Activated effector memory CD4-positive, alpha-beta T cell treated with Interleukin-2 at 50 U/mL for 16 hours (primary cell): Measurements from ENCODE around the gene FAM72C.
"Not testable (repeated sequence)": the region's sequence is repeated elsewhere in the genome, so short reads cannot be mapped to it uniquely, and the experiment has no call there.

ENCODE experiments used
- DNase-seq: peaks from one replicate; pipeline ENCODE4 v3.0.0-alpha.2; 2020

Gene FAM72C

DNA sequence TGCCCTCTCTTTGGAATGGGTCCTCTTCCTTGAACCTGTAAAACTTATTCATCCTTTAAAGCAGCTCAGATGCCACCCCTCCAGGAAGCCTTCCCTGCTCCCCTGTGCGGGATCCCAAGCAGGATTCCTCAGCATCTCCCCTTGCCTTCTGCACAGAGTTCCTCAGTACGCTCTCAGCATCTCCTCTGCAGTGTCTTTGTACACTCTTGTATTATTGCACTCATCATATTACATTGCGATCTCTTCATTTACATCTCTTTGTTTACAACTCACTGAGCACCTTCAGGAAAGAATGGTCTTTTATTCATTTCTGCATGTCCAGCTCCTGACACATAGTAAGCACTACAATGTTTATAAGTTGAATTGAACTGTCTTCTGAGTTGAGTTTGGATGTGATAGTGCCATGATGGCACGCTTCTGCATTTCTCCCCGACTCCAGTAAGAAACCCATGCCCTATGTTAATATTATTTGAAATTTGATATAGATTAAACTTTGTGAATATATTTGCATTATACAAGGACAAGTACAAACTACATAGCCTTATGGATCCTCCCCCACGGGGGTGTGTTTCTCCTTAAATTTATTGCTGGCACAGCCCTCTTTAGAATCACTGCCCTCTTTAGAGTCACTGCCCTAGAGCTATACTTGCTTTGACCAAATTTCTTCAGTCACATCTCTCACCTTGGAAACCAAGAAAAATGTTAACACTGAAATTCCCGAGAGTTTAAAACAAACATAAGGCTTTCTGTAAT lies 13.1 kb upstream of the FAM72C start:
- not testable (repeated sequence) for DNase-seq

DNA sequence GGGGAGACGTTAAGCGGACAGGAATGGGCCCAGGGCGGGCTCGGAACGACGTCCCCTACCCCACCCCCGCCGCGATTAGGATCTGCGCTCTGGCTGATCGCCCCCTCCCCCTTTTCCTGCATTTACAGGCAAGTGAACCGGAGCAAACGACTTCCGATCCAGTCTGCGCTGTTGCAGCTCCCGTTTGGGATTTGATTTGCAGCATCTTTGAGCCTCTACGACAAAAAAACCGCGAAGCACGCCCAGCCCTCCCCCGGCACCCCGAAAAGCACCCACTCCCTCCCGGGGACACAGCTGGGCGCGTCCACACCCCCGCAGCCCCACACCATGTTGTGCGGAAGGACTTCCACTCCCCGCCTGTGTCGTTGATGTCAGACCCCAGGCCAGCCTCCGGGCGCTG lies 2.6 kb upstream of the FAM72C start:
- DNase-seq, result not testable (repeated sequence)

DNA sequence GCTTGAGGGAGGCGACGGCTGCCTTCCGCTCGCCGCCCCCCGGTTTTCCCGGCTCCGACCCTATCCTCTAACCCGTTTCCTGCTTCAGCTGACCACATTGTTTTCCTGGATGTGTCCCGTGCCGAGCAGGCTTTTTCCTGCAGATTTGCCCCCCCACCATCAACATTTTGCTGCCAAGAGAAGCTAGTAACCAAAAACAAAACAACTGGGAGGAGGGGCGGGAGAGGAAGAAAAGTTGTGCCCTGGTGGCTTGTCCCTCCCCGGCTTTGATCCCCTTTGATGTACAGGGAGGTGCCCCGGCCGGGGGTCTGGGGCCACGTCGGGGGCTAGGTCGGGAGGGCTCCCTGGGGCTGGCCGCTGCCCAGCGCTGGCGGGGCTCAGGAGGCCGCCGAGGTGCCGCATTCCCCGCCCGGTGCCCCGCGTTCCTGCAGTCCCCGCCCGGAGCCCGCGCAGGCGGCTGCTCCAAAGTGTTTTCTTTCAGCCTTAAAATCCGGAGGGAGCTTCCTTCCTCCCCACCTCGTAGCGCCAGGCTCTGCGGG lies 2.2 kb upstream of the FAM72C start:
- not testable (repeated sequence) for DNase-seq

DNA sequence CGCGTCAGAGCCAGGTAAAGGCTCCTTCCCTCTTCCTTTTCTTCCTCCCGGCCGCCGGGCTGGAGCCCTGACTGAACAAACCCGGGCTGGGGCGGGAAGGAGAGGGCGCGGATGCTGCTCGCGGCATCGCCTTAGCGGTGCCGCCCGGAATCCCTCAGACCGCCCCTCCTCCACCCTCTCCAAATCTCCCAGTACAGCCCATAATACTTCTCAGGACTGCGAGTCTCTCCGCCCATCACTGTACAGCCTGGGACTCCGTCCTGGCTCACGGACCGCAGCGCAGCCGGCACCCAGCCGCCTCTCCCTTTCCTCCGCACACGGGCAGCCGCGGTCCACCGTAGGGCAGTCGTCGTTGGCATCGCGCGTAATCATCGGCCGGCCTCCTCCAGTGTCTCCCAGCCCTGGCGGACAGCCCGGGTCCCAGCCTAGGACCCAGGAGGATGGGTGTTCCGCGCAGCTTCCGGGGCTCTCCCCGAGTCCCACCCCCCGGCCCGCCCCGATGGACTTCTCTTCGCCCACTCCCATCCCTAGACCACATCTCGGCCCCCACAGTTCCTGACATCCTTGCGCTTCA lies 1.1 kb upstream of the FAM72C start:
- not testable (repeated sequence) for DNase-seq

DNA sequence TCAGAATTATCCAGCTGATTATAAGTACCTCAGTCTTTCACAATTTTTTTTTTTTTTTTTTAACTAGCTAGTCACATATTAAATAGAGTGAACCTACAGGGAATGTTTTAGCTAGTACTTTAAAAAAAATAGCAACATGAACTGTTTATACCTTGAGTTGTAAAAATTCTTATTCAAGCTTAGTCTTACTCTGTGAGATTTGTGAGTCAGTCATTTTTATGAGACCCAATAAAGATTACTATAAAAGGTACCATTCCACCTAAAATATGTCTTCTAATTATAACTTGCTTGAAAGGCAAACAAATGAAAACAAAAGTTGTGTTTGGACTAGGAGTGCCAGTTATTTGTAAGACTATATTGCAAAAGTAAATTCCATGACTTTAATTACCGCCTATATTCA lies 5.9 kb downstream of the FAM72C start:
- not testable (repeated sequence) for DNase-seq

DNA sequence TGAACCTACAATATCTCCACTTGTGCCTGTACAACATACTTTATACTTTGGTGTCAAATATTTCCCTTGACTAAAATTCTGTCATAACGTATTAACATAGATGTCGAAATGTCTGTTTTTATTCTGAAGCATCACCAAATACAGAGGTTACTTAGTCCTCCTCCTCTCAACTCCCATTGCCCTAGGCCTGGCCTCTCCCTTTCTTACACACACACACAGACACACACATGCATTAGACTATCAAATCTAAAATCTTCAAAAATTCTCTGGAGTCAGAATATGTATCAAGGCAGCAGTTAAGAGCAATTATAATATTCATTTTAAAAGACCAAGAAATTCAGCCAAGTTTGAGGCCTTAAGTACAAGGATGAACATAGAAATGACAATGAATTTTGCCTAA lies 7.5 kb downstream of the FAM72C start:
- DNase-seq, result not testable (repeated sequence)

DNA sequence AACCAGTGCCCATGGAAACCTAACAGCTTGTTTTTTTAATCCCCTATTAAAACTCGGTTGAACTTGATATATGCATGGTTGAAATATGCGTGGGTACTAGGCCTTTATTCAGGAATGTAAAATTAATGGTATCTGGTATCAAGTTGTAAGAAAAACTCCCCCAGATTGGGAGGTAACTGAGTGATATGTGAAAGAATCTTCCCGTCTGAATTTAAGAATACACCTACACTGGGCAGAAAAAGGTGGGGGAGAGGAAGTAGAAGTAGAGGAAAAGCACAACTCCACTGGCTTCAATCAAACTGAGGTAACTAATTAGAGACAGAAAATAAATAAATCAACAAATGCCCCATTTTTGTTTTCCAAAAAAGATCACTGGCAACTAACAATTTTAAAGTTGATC lies 15.9 kb downstream of the FAM72C start:
- DNase-seq, result not testable (repeated sequence)

DNA sequence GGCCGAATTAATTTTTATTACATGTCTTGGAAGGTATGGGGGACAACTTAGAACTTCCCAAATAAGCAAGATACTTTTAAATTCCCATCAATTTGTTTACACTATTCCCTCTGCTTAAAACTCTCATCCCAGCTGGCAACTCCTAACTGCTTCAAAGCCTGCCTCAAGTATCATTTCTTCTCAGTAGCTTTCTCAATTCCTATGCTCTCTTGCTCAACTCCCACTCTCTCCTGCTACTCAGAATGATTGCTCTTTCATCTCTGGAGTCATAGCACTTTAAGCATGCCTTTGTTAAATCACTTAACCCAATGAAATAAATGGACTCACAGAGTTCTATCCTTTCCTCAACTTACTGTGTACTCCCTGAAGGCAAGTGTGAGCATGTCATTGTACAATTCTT lies 18.9 kb downstream of the FAM72C start:
- not testable (repeated sequence) for DNase-seq

DNA sequence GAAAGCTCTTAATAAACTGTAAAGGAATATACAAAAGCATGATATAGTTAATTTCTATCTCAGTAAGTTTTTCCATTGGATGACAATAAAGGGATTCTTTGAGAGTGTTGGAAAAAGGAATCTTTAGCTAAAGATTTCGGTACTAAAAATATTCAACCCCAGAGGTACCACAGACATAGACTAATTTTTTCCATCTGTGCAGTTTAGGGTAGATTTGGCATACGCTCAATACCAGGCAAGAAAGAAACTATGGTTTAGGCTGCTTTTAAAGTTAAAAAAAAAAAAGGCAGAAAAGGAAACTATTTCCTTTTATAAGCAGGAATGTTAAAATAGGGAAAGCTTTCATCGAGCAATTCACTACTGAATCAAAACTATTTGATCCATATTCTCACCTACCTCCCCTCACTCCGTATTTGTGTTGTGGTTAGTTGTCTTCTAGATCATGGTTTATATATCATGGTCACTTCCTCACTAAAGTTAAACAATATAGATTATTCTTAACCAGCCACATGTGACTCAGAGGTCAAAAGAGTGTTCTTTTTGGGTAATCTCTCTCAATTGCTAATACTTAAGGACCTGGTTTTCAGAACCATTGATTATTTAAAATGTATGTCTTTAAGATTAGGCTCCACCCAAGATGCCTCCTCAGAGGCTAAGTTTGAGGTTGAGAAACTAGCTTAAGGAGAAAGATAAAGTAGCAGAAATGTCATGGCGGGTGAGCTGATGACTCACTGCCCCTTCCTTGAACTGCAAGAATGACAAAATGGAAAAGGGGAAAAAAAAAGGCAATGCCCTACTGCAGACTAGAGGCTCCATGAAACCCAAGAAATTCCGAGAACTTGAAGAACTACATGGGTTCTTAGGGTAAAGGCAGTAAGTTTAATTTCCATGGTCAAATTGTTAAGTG lies 20.0 kb downstream of the FAM72C start:
- not testable (repeated sequence) for DNase-seq

DNA sequence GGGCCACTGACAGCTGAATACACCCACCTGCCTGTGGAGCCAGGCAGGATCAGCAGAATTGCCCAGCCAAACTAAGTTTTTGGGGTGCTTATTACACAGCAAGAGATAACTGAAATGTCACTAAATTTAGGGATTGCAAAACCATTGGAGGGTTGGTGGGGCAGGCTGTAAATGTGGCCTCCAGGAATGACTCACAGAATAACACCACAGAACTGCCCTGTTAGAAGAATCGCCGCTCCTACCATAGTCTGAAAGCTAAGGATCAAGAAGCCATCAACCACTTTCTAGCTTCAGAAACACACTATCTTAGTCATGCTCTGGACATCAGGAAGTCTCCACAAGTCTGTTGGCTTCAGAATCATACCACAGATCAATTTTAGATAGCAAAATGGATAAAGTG lies 24.0 kb downstream of the FAM72C start:
- not testable (repeated sequence) for DNase-seq

DNA sequence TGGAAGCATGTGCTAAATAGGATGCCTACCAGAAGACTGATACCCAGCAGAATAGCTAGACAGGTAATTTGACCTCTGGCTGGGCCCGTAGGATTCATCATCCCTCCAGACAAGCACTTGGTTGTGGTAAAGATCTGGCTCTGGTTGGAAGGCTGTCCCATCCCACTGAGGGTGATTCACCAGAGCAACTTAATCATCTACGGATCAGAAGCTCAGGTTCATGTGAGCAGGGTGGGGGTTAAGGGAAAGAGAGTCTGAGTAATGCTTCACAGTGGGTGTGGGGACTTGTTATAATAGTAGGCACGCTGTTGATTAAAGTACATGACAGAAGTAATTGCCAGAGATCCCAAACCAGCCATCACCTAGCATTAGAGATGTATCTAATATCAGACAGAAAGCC lies 26.5 kb downstream of the FAM72C start:
- not testable (repeated sequence) for DNase-seq

DNA sequence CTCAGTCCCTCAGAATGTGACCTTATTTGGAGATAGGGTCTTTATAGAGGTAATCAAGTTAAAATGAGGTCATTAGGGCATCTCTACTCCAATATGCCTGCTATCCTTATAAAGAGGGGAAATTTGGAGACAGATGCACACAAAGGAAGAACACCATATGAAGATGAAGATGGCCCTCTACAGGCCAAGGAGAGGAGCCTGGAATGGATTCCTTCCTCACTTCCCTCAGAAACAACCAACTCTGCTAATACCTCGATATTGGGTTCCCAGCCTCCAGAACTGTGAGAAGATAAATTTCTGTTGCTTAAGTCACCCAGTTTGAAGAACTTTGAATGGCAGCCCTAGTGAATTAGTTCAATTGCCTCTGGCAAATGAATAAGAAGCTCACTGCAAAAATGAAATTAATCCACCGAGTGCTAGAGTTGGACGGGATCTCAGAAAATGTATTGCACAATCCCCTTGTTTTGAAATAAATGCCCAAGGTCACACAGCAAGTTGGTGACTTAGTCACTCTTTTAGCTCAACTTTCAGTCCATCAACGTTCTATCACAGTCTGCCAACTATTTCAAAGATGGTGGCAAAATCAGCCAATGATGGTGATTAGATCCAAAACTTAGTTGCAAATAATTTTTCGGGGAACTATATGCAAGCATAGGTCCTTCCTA lies 27.1 kb downstream of the FAM72C start:
- not testable (repeated sequence) for DNase-seq

DNA sequence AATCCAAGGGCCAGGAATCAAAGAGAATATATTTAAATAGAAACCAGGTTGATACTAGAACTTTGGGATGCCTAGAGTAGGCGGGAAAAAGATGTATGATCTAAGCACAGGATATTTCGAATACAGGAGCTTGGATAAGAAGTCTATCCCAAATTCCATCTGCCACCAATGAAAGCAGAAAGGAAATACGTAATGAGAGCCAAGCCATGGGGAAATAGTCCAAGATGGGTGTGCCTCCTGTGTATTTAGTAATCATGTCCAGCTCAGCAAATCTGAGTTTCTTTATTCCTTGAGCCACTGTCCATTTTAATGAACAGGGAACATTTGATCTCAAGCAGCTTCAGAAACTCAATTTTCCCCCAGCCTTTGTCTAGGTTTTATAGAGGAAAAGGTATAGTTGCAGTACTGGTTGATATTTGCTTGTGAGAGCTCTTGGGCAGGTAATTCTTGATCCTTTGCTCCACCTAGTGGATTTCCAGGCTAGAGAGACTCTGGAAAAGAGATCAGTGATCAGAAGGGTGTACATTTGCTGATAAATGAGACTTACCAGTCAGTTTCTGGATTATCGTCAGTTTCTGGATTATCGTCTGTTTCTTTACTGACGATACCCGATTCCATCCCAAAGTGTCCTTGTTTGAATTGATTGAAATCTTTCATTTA lies 28.3 kb downstream of the FAM72C start:
- DNase-seq, result not testable (repeated sequence)

DNA sequence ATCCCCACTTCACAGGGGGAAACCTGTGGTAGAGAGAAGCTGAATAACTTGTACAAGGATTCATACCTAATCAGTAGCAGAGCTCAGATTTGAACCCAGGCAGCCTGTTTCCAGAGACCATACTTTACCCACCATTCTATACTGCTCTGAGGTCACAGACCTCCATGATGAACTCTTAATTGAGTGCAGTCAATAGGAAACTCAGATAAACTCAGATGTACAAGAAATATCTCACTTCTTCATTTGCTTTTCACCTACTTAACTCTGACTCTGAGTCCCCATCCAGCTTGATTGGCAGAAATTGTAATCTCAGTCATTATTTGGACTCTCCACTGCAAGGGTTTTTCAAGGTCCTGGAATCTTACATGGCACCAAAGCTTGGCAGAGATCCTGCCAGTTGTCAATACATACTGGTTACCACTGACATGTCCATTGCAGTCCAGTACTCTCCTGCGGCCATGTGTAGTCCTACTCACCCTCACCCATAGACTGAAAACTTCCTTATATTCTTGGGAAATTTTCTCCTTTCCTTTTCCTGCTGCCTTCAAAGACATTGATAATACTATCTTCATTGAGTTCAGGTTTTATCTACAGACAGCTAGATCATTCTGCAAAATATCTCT lies 29.4 kb downstream of the FAM72C start:
- DNase-seq, result not testable (repeated sequence)

DNA sequence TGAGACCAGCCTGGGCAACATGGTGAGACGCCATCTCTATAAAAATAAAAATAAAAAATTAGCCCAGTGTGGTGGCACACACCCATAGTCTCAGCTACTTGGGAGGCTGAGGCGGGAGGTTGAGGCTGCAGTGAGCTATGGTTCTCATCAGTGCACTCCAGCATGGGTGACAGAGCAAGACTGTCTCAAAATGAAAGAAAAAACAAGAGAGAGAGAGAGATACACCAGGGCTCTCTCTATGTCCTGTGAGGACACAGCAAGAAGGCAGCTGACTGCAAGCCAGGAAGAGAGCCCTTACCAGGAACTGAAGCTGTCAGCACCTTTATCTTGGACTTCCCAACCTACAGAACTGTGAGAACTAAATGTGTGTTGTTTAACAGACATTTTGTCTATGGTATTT lies 32.1 kb downstream of the FAM72C start:
- not testable (repeated sequence) for DNase-seq

DNA sequence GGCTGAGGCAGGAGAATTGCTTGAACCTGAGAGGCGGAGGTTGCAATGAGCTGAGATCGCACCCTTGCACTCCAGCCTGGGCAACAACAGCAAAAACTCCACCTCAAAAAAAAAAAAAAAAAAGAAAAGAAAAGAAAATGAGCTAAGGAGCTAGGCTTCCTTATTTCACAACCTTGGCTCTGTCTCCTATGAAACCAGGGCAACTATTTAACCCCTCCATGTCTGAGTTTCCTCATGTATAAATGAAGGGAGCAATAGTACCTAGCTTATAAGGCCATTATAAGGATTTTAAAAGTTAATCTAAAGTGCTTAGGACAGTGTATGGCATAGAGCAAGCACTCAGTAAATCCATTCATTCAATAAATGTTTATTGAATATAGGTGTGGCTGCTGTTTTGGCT lies 32.9 kb downstream of the FAM72C start:
- DNase-seq, result not testable (repeated sequence)

DNA sequence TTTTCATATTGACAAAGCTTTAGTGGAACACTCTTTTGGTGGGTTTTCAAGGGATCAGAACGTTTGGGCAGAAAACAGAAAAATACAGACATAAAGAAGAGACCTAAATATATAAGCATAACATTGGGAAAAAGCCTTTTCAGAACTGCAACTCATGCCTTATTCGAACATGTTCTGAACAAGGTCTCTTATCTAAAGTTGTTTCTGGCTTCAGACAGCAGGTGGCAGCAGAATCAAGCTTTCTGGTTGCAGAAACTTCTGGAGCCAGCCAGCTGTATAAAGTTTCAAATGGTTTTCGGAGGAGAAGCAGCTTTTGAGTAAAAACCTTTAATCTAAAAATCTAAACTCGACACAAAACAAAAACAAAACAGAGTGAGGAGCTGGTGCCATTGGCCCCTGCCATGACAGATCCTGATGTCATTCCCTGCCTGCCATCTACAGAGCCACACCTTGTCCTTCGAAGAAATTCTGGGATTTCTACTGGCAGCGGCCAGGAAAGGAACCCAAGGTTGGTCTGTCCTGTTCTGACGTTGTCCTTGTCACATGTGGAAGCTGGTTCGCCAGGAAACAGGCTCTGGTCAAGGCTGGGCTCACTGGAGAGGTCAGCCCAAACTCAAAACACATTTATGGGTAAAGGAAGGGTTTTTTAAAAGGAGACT lies 35.2 kb downstream of the FAM72C start:
- peak; percentile 5 for DNase-seq

DNA sequence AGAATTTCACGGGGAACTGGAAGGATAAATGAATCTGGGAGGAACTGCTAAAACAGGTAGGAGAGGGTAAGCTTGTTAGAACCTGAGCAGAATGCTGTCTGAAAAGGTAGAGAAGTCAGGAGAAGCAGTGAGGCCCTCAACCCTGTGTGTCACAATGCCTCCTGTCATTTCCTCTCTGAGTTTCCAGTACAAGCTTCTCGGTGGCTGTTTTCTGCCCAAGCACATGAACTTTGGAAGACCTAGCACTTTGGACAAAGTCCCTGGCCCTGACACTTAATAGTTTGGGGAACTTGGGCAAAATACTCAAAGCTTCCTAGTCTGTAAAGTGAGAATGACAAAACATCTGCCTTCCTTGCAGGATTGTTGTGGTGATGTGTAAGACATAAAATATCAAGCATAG lies 52.7 kb downstream of the FAM72C start:
- not testable (repeated sequence) for DNase-seq

DNA sequence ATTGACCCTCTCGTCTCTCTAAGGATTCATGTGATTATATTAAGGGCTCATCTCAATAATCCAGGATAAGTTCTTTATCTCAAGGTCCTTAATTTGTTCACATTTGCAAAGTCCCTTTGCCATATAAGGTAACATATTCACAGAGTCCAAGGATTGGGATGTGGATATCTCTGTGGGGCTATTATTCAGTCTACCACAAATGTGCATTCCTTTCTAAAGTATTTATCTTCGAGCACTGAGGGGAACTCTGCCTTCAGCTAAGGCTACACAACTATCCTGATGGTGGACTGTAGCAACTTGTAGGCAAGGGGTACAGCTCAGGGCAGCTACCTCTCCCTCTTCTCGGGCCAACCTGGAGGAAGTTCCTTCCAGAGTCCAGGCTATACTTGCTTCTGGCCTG lies 53.2 kb downstream of the FAM72C start:
- DNase-seq, result not testable (repeated sequence)

DNA sequence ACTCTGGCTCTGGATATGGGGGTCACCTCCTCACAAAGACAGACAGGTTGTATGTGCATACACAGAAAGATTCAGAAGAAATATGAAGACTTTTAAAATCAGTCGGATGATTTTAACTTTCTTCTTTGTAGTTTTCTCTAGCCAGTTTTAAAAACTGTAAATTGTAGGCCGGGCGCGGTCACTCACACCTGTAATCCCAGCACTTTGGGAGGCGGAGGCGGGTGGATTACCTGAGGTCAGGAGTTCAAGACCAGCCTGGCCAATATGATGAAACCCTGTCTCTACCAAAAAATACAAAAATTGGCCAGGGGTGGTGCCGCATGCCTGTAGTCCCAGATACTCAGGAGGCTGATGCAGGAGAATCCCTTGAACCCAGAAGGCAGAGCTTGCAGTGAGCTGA lies 58.1 kb downstream of the FAM72C start:
- not testable (repeated sequence) for DNase-seq
